DMS114 treated with DMSO at 0.1 percent for 48 hours (cell line): ENCODE measurements around the gene OXLD1.
A peak's percentile ranks its signal among the peaks of the same experiment; 100 is the strongest.

Experiments used
- DNase-seq: peaks from one replicate; lab custom pipeline; 2025; ENCODE audit not compliant: unreplicated experiment; lab: John Stamatoyannopoulos, UW

OXLD1 gene

GRCh38 chr17:81702934-81703746, 36.7 kb upstream of the OXLD1 start, which contains the start of gene MRPL12:
MRPL12 (plus strand) TSS chr17:81703367; CDS start chr17:81703502, 135 bp downstream.
- peak; percentile 75 for DNase-seq

DNA sequence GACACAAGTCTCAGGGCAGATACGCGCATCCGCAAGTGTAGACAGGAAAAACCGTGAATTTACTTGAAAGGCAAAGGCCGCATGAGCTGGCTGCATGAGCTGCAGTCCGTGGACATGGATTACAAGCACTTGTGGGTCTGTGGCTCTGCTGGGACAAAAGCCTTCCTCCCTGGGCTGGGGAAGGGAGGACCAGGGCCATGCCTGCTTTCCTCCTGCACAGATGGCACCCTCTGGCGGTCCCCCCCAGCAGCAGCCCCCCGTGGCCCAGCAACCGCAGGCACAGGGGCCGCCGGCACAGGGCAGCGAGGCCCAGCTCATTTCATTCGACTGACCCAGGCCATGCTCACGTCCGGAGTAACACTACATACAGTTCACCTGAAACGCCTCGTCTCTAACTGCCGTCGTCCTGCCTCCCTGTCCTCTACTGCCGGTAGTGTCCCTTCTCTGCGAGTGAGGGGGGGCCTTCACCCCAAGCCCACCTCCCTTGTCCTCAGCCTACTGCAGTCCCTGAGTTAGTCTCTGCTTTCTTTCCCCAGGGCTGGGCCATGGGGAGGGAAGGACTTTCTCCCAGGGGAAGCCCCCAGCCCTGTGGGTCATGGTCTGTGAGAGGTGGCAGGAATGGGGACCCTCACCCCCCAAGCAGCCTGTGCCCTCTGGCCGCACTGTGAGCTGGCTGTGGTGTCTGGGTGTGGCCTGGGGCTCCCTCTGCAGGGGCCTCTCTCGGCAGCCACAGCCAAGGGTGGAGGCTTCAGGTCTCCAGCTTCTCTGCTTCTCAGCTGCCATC, 35.1 kb upstream of the OXLD1 start:
- DNase-seq, result peak; percentile 16

- DNase-seq, result no peak
Observed at GRCh38 chr17:81700353-81701287, 34.2 kb upstream of the OXLD1 start.

GRCh38 chr17:81697261-81698044, 31.0 kb upstream of the OXLD1 start:
- no peak for DNase-seq

DNA sequence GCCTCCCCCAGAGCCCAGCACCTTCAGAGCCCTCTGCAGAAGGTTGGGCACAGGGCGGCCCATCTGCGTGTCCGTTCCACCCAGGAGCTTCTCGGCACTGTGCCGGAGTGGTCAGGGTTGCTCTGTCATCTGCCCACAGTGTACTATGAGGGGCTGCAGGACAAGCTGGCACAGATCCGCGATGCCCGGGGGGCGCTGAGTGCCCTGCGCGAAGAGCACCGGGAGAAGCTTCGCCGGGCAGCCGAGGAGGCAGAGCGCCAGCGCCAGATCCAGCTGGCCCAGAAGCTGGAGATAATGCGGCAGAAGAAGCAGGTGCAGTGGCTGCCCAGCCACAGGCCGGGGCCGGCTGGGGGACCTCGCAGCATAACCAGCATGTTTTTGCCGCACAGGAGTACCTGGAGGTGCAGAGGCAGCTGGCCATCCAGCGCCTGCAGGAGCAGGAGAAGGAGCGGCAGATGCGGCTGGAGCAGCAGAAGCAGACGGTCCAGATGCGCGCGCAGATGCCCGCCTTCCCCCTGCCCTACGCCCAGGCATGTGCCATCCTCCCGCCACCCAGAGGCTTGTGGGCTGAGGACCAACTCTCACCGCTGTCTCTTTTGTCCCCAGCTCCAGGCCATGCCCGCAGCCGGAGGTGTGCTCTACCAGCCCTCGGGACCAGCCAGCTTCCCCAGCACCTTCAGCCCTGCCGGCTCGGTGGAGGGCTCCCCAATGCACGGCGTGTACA, 30.0 kb upstream of the OXLD1 start:
- DNase-seq, result no peak

DNA sequence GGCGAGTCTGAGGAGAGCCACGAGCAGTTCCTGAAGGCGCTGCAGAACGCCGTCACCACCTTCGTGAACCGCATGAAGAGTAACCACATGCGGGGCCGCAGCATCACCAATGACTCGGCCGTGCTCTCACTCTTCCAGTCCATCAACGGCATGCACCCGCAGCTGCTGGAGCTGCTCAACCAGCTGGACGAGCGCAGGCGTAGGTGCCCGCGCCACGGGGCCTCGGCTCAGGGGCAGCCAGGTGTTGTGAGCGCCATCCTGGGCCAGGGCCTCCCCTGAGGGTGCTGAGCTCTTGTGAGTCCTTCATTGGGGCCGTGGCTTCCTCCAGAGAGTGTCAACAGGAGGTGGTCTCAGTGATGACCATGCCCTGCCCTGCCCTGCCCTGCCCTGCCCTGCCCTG, 29.4 kb upstream of the OXLD1 start:
- DNase-seq, result no peak

DNA sequence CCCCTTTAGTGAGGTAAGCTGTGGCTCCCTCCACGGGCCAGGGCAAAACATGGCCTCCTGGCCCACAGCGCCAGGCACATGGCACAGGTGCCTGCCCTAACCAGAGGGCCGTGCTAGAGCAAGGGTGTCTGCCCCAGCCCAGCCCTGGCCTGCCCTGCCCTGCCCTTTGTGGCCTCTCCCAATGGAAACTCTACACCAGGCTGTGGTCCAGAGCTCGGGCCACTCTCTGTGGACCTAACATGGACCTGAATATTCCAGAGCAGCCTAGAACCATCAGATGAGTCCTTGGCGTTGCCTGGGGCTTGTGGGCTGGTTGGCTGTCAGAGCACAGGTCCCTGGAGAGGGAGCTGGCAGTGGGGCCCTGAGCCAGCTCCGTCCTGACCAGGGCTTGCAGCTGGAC, 28.8 kb upstream of the OXLD1 start:
- DNase-seq, result no peak

DNA sequence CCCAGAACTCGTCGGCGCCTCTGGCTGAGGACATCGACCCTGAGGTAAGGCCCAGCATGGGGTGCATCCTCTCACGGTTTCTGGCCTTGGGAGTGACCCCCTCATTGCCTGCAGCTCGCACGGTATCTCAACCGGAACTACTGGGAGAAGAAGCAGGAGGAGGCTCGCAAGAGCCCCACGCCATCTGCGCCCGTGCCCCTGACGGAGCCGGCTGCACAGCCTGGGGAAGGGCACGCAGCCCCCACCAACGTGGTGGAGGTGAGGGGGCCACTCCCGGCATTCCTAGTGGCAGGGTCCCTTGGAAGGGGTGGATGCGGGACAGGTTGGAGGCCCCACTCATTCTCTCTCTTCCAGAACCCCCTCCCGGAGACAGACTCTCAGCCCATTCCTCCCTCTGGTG, 28.4 kb upstream of the OXLD1 start:
- DNase-seq, result no peak

GRCh38 chr17:81693509-81694210, 27.3 kb upstream of the OXLD1 start:
- no peak for DNase-seq

DNA sequence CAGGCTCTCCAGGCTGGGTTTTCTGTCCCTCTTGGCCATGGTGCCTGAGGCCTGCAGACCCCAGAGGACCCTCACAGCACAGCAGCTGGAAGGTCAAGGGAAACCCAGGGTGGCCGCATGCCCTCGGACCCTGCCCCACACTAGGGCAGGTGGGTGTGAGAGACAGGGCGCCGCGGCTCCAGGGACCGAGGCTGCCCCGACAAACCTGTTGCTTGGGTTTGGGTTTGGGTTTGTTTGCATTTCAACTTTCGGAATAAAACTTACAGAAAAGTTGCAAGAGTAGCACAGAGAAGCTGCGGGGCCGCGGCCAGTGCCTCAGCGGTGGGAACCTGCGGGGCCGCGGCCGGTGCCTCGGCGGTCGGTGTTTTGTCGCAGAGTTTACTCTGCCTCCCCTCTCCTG, 25.2 kb upstream of the OXLD1 start:
- DNase-seq, result no peak

GRCh38 chr17:81691196-81691595, 24.8 kb upstream of the OXLD1 start:
- DNase-seq, result no peak

- DNase-seq, result no peak
Observed at GRCh38 chr17:81690549-81690948, 24.1 kb upstream of the OXLD1 start.

DNA sequence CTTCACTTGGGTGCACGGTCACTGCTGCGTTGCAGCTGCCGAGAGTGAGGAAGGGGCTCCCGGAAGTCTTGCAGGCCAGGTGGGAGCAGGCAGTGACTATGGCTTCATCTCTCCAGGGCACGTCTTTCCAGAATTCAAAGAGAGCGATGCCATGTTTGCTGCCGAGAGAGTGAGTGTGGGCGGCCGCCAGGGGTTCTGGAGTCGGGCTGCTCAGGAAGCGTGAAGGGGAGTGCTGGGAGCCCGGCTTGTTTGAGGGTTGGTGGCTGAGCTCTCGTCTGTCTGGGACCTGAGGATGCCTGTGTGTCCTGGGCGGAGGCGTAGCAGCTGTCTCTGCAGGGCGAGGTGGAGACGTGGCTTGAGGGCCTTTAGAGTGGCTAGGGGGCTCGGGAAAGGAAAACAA, 23.7 kb upstream of the OXLD1 start:
- no peak for DNase-seq

DNA sequence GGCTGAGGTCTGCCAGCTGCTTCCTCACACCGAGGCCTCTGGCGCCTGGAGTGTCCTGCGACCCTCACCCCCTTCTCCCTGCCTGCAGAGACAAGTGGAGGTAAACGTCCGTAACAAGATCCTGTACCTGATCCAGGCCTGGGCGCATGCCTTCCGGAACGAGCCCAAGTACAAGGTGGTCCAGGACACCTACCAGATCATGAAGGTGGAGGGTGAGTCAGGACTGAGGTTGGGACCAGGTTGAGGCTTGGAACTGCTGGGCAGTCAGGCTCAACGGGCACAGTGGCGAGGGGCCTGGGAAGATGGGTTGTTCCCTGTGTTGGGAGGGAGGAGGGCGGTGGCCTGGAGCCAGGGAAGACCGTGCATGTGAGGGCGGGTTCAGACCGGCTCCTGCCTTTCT, 22.2 kb upstream of the OXLD1 start:
- no peak for DNase-seq

- DNase-seq, result no peak
Observed at GRCh38 chr17:81687770-81688541, 21.6 kb upstream of the OXLD1 start.

- no peak for DNase-seq
Observed at GRCh38 chr17:81686614-81687013, 20.2 kb upstream of the OXLD1 start.

DNA sequence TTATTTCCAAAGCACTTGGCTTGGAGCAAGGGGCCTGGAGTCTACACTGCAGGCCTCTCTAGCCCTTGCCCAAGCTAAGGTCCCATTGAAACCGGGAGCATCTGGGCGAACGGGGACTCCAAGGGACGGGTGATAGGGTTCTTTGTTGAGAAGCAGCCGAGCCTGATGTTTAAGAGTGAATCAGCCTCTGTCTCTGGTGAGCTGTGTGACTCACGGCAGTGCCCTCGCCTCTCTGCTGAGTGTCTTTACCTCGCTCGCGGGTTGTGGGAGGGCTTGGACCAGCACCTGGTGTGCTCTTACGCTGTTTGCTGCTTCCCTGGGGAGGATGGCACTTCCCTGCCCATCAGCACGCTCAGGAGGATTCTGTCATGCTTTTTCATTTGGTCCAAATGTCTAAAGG, 18.7 kb upstream of the OXLD1 start:
- DNase-seq, result no peak

GRCh38 chr17:81684442-81684911, 18.1 kb upstream of the OXLD1 start:
- DNase-seq, result no peak
